LHCN-M2 (cell line): ENCODE data around the gene COL17A1. TPM values are rescaled to one million over a fixed set of nuclear protein-coding genes. Genes with fewer than 3 reads are reported as not detected.

ENCODE experiments used
- DNase-seq: peaks from one replicate; pipeline ENCODE4 v3.0.0-alpha.2; 2012; ENCODE audit warnings: low read depth
- total RNA-seq: library from RNA; depleted of rRNA; stranded (reverse); fragments of >200 nt; gene quantifications from 2 replicates; pipeline ENCODE4 v1.2.3, GENCODE V29; 2014

The COL17A1 gene
- total RNA-seq, 1 experiment from 2014 or later: not detected

DNA sequence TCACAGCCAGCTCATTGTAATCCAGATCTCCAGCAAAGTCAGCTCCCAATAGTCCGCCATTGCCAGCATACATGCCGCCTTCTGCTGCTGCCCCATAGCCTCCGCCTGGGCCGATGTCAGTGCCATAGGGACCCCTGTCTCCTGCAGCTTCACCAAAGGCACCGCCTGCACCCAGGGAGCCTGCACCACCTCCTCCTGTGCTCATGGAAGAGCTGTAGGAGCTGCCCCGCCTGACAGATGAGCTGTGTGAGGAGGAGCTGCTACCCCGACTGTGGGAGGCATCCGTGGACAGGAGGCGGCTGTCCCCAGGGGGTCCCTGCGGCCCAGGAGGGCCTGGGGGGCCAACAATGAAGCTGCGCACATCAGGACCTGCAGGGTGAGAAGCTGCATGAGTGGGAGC is 51.7 kb downstream of the COL17A1 start:
- DNase-seq: no peak

DNA sequence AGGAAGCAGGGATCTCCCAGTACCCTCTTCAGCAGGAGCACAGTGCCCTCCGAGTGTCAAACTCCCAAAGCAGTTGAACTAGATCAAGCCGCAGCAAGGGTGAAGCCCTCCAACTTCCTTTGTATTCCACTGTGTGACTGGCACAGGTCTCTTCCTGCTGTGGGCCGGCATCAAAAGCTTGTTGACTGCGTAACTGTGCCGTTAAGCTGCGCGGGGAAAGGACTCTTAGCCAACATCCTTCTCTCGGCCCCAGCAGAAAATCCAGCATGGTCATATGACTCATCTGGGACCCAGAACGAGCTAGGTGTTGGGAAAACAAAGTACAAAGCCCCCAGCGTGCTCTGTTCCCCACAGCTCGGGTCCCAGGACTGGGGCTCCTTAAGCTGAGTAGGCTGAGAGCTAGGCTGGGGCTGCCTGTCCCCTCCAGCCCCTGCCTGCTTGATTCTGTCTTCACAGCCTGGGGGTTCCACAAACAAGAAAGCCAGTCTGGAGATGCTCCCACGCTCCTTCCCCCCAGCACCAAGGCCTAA is 52.2 kb downstream of the COL17A1 start:
- no peak for DNase-seq

DNA sequence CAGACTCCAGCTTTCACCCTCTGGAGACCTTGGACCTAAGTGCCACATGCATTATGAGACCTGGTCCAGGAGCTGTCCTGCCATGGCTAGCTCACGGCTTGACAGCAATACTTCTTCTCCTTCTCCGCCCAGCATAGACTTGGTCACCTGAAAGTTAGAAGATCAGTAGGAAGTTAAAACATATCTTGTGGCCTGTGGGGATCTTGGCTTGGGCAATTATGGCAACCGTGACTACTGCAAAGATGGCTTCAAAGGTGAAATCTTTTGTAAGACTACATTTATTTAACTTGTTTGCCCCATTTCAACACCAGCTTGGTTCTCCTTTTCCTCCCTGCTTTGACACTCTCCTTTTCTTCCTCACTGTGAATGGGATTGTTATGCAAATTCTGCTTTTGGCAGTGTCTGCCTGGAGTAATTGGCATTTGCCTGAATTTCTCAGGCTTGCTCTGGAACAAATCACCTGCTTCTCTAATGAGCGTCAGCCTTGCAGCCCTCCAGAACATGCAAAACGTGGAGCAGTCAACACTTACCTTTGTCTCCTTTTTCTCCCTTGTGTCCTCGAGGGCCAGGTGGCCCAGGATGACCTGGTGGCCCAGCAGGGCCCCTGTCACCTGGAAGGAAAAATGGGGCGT is 53.4 kb downstream of the COL17A1 start:
- DNase-seq: no peak

DNA sequence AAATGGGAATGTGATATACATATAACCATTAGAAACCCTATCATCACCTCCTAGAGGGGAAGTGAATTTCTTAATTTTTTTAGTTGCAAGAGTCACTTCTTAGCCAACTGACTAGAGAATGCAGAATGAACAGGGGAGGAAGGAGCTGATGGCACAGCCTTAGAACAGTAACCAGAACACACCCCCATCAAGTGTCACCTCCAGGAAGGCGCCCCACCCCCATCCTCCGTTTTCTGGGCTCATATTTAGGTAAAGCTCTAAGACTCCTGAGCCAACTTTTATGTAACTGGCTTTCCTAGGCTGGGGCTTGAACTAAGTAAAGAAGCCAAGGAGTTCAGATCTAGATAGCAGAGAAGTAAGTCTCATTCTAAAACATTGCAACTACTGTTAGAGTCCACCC is 54.0 kb downstream of the COL17A1 start:
- DNase-seq: no peak

DNA sequence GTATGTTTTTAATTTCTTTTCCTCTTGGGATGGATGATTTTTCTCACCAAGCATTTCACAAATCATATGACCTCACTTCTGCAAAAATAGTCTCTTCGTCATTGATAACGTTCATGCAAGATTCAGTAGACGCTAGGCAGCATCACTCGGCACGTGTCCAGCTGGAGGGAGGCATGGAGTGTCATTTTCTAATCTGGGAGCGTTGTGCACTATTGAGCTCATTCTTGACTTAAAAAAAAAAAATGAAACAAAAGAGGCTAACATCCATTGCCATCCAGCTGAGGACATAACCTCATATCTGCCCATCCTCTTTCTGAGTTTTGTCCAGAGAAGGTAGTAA is 56.2 kb downstream of the COL17A1 start:
- no peak for DNase-seq

DNA sequence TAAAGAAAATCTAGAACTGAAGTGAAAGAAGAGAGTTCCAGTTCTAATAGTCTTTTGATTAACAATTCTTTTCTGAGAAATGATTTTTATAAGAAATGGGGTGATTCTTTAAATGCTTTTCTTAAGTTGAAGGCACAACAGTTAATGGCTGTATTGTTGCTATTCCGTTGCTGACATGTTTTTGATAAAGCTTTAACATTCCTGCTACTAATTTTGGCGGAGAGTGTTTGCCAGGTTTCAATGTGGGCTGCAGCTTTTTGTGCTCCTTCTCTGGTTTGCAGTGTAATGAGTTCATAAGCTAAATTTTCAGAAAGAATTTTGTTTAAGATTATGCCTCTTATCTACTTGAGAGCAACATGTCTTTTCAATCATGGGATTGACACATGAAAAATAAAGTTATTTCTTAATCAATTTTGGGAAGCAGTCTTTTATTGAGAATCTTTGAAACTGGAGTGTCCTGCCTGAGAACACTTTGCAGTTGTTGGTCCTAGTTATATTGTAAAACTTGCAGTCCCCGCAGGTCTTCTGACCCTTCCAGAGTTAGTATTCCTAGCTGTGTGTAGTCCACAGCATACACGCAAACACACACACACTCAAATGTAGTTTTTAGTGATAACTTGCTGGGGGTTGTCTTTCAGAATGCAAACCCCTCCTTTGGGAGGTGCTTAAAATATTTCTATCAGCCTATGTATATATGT is 56.7 kb downstream of the COL17A1 start:
- DNase-seq: no peak

DNA sequence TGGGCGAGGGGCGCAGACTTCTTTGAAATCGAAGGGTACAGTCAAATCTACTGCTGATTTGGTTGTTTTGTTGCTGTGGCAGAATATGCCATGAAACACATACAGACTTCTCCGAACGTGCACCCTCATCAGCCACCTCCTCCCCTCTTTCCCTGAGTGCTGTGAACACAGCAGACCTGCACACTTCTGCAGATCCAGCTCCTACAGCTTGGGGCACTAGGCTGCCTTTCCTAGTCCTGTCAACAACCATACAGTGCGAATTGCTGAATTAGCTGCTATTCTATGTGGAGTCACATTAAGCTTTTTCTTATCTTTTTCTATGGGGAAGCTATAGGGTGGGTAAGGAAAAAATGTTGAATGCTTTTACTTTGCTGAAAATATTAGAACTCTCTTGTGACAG is 57.5 kb downstream of the COL17A1 start:
- DNase-seq: peak; percentile 13

DNA sequence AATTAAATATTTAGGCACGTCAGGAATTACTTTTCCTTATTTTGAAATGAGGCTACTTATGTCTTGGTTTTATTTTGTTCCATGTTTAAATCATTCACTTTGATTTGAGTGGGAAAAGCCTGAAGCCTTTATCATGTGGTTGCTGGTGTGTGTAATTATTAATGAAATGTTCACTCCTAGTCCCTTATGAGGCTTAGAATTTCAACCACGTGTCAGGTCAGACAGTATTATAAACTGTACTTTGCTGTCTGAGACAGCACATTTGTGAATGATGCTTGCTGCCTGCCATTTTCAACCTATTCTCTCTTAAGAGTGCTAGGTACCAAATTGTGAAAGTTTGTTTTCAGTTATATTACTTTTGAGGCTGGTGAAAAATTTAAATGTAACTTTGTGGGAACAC is 58.9 kb downstream of the COL17A1 start:
- DNase-seq: no peak

DNA sequence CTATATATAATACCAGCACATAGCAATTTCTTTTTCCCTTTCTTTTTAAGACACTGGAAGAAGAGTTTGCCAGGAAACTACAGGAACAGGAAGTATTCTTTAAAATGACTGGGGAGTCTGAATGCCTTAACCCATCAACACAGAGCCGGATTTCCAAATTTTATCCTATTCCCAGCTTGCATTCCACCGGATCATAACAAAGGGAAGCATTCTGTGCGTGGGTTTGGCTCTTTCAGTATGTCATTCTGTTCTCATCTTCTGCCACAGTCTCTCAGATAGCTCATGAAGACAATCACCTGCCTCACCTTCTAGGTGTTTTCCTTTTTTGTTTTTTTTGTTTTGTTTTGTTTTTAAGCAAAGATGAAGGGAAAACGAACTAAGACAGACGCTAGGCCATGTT is 60.2 kb downstream of the COL17A1 start:
- DNase-seq: no peak

DNA sequence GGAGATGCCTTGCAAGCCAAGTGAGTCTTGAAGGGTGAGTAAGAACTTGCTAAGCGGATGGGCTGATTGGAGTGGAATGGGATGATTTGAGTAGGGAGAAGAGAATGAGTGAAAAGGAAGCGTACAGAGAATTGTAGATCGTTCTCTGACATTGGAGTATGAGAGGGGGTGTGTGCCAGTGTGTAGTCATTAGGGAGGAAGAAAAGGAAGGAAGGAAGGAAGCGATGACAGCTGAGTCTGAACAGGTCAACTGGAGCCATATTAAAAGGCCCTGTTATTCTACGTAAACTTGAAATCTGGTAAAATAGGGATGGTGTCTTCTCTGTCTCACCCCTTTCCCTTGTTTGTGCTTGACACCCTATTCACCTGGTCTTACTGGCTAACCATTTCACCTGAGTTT is 63.7 kb downstream of the COL17A1 start:
- no peak for DNase-seq

DNA sequence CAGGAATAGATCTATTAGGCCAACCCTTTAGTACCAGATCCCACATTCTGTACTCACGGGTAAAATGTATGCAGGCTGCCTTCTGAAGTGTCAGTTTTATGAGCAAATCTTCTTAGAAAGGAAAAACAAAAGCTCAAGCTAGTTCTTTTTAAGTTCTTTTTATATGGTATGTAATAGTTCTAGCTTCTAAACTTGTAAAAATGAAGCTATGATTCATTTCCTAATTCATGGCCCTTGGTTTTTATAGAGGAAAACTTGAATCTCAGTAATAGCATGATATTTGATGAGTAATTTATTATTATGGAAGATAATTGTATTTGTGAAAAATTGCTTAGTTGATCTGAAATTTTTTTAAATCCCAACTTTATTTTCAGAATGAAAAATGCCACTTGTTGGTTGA is 64.4 kb downstream of the COL17A1 start:
- DNase-seq: no peak

DNA sequence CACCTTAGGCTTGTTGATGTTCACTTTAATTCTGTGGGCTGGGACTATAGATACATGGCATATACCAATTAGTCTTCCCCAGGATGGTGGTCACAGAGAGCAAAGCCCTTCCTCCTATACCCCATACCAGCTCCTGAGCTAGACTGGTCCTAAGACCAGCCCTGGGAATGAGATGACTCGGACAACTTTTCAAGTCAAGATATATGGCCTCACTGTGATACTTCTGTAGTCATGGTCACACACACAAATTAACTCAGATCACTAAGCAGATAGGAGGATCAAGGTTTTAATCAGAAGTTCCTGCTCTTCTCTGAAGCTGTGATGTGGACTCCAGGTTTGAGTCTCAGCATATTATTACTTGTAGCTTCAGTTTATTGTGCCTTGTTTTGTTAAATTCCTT is 65.7 kb downstream of the COL17A1 start:
- DNase-seq: no peak

DNA sequence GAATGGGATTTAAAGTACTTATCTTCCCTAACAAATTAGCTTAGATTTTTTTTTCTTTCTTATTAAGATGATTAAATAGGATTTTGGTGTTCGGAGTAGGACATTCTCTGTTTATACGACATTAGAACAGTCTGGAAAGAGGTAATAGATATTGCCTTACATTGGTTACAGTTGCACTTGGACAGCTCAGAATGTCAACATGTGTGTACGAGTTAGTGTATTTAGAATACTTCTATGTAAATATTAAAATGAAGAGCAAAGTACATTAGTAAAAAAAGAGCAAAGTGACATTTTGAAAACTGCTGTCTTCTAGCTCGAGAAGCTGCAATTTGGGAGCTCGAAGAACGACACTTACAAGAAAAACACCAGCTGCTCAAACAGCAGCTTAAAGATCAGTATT is 67.2 kb downstream of the COL17A1 start:
- no peak for DNase-seq

DNA sequence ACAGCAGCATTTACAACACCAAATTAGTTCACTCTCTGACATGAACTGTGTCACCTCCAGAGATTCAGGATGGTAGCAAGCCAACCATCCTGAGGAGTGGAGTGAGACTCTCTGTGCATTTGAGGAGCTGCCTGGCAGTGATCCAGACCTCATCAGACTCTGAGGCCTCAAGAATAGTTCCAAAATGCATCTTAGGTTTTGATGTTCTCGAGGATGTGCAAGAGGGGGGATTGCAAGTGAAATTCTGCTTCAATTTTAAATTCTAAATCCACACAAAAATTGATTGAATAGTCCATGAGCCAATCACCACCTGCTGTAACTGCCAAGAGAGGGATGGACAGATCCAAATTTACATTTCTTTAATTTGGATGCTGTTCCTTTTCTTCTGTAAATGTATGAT is 69.0 kb downstream of the COL17A1 start:
- no peak for DNase-seq

DNA sequence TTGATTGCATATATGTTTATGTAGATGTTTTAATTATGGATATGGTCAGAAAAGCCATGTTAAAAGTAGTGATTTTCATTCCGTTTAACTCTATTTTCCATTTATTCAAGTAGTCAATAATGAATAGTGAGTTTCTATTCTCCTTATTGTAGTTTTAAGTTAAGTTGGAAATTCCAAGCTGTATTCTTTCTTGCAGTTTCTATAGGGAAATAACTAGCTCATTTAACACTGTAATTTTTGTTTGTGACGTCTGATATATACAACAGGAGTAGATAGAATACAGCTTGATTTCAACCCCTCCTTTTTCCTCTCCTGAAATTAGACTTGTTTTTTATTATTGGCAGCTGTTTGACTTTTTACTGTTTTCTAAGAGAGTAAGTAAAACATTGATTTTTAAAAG is 71.5 kb downstream of the COL17A1 start:
- DNase-seq: no peak

DNA sequence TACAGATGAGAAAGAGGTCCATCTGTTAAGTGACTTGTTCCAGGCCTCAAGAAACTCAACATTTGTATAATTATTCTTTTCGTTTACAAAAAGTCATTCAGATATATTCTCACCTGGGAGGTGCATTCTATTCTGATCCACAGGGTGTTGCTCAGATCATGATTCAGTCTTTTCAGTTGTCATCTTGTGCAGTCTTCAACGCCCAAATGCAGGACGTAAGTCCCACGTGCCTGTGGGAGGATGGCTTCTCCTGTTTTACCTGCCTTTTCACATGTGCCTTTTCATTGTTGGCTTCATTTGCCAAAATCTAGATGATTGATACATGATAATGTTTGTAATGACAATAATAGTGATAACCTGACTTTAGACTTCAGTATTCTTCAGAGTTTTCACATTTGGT is 72.2 kb downstream of the COL17A1 start:
- DNase-seq: no peak

DNA sequence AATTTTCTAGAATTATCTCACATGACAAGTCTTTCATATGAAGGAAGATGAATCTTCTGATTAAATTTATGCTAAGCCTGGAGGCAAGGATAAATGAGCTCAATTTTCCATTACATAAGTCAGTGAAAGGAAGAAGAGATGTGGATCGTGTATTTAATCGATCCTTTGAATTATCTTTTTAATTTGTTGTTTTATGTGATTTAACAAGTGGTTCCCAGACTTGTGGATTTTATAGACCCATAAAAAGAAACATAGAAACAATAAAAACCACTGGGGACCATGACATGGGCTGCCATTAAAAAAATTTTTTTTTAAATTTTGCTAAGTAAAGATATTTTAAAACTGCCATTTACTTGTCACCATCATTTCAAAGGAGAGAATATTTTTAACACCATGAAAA is 73.8 kb downstream of the COL17A1 start:
- DNase-seq: no peak

DNA sequence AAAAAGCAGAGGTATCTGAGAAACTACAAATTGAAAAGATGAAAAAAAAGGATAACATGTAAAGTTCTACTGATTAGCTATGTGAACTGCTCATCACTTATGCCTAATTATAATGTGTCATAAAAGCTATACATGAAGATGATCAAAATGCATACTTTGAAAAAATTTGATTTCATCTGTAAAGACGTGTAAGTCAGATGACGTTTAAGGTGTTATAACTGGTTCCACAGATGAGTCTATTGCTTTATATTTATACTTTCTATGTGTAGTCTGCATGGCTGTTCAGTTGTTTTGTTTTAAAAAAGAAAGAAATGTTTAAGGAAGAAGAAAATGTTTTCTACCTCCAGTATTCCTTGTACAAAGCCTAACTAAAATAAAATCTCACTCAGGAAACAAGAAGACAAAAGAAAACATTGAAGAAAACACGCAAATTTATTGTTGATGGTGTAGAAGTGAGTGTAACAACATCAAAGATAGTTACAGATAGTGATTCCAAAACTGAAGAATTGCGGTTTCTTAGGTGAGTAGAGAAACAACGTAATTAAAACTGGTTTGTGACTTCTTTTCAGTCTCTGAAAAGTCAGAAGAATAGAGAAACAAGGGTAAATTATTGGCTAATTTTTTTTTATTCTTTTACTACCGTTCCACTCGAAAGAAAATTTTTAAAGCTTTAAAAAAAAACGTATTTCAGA is 80.4 kb downstream of the COL17A1 start:
- DNase-seq: no peak

DNA sequence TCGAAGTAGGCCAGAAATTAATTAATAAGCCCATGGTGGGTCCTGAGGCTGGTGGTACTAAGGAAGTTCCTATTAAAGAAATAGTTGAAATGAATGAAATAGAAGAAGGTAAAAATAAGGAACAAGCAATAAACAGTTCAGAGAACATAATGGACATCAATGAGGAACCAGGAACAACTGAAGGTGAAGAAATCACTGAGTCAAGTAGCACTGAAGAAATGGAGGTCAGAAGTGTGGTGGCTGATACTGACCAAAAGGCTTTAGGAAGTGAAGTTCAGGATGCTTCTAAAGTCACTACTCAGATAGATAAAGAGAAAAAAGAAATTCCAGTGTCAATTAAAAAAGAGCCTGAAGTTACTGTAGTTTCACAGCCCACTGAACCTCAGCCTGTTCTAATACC is 82.8 kb downstream of the COL17A1 start:
- no peak for DNase-seq

DNA sequence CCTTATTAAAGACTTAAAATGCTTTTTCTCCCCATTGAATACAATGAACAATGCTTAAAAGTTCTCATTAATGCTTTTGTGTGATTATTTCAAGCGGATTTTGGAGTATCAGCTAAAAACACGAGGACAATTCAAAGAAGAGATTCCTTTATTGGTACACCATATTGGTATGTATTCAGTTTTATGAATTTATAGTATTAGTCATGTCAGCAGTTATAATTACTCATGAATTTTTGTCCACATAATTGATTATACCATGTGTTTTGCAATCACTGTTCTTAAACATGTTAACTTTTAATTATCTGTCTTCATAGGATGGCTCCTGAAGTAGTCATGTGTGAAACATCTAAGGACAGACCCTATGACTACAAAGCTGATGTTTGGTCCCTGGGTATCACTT is 86.9 kb downstream of the COL17A1 start:
- no peak for DNase-seq

DNA sequence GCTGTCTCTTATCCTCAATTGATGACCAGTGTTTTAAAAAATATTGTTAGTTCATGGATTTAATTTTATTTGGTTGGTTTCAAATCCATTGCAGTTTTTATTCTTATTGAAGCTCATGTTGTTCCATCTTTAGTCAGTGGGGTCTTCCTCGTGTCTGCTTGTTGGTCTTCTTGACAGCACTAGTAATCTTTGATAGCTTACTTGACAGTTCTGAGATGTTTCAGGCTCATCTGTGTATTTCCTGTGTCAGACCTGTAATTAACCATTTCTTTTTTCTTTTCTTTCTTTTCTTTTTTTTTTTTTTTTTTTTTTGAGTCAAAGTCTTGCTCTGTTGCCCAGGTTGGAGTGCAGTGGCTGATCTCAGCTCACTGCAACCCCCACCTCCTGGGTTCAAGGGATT is 90.5 kb downstream of the COL17A1 start:
- DNase-seq: no peak

DNA sequence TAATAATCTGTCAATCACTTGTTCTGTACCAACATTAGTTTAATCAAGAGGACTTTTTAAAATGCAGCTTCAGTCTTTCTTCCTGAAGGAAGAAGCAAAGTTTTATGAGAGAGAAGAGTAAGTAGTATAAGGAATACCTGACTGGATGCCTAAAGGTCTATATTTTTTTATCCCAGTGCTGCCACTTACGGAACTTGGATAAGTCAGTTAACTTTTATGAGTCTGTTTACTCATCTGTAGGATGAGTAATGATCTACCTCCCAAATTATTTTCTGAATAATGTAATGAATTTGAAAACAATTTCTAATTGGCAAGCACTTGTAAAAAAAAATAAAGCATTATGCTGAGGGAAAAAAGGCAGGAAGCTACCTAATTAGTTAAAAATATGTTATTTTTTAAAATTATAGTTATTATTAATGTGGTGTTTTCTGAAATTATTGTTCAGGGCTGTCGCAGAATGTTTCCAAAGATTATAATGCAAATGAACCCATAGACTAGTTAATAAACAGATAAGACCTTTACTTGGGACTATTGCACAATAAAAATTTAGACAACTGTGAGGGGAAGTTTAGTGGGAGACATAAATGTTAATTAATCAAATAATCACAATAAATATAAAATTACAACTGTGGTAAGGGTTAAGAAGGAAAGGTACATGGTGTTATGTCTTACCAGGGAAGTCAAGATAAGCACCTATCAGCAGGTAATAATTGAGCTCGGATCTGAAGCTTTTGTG is 94.1 kb downstream of the COL17A1 start:
- DNase-seq: no peak
